ENCODE results near the gene KRTCAP2.
"Not testable (repeated sequence)": the region's sequence is repeated elsewhere in the genome, so short reads cannot be mapped to it uniquely, and the experiment has no call there.

KRTCAP2 gene

DNA sequence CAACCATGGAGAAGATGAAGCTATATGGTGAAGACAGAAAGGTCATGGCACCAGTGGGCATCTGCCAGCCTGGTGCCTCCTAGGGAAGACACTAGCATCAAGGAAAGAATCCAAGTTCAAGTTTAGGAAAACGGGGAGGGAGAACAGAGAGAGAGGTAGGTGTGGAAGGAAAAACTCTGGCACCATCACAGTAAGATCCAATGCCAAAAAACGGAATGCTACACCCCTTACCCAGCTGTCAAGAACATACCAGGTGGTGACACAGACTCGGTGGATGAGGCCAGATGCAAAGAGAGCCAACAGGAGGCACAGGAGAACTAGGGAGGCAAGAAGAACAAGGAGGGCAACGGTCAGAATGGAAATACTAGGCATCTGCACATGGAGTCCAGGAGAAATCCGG, 3.6 kb downstream of the KRTCAP2 start:
- no peak for DNase-seq (ENCODE audit: low read depth, low spot score)
- POLR2A ChIA-PET: no interaction called here

DNA sequence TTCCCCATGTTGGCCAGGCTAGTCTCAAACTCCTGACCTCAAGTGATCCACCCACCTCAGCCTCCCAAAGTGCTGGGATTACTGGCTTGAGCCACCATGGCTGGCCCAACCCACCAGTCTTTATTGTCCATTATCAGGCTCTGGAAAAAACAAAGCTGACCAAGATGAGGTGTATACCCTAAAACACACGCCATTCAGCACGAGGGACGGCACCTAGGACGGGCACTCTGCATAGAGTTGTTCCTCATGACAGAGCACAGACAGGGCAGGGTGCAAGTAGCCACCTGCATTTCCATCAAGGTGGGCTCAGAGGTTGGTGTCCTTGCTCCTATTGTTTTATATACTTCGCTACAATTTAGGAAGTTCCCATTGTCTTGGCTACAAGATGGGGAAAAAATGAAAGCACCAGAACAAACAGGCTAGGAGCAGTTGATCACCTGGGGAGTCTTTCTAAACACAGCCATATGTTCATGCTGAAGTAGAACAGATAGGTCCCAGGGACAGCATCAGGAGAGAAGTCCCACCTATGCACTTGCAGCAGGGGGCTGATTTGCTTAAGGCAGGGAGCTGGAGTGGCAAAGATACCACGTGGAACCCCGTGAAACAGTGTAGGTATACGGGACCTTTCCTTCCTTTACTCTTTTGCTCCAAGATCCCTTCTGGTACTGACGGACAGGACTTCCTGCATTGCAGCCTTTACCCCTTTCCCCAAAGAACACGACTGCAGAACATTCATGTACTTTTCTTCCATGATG, 4.5 kb downstream of the KRTCAP2 start:
- H3K4me3 ChIP-seq (ENCODE audit: low read depth, low read length): no peak overlapping the region
- CTCF ChIA-PET: interaction anchor here (0.6 to 14.6 kb wide), 25 partner anchors 9 to 523 kb away, joined by 3 to 457 read pairs (median 6); partner anchors contain the start of gene DPM3
- TF ChIP-seq, protein P1, sequence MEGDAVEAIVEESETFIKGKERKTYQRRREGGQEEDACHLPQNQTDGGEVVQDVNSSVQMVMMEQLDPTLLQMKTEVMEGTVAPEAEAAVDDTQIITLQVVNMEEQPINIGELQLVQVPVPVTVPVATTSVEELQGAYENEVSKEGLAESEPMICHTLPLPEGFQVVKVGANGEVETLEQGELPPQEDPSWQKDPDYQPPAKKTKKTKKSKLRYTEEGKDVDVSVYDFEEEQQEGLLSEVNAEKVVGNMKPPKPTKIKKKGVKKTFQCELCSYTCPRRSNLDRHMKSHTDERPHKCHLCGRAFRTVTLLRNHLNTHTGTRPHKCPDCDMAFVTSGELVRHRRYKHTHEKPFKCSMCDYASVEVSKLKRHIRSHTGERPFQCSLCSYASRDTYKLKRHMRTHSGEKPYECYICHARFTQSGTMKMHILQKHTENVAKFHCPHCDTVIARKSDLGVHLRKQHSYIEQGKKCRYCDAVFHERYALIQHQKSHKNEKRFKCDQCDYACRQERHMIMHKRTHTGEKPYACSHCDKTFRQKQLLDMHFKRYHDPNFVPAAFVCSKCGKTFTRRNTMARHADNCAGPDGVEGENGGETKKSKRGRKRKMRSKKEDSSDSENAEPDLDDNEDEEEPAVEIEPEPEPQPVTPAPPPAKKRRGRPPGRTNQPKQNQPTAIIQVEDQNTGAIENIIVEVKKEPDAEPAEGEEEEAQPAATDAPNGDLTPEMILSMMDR (IDR thresholded peaks at IDR 0.05; ENCODE audit: insufficient read depth, low read length, missing control alignments): no peak
- DNase-seq (ENCODE audit: low read depth, low spot score): no peak
- POLR2A ChIA-PET: interaction anchor here (1.0 to 1.6 kb wide), 2 partner anchors 71 to 77 kb away, joined by 4 to 6 read pairs; no protein-coding TSS in a partner anchor

More for the DNA sequence above, 3.6 kb downstream of the KRTCAP2 start:
- TF ChIP-seq, protein P1 (IDR thresholded peaks at IDR 0.05; ENCODE audit: insufficient read depth, low read length, missing control alignments): no peak
- CTCF ChIA-PET: interaction anchor here (1.1 to 14.6 kb wide), 9 partner anchors 11 to 118 kb away, joined by 3 to 457 read pairs (median 12); partner anchors contain the start of gene ADAM15
- no peak overlapping the region for H3K4me3 ChIP-seq (ENCODE audit: low read depth, low read length)

DNA sequence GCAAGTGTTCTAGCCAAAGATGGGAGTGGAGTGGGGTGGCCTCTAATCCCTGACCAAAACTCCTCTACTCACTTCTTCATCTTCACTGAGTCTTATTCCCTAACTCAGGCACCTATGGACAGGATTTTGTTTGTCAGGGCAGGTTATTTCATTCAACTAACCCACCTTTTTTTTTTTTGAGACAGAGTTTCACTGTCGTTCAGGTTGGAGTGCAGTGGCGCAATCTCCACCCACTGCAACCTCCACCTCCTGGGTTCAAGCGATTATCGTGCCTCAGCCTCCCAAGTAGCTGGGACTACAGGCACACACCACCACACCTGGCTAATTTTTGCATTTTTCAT, 5.0 kb downstream of the KRTCAP2 start:
- DNase-seq (ENCODE audit: low read depth, low spot score); H3K4me3 ChIP-seq (ENCODE audit: low read depth, low read length): not testable (repeated sequence)
- POLR2A ChIA-PET: interaction anchor here (1.0 to 1.6 kb wide), 2 partner anchors 70 to 76 kb away, joined by 4 to 6 read pairs; no protein-coding TSS in a partner anchor
- CTCF ChIA-PET: interaction anchor here (0.7 to 14.6 kb wide), 24 partner anchors 9 to 523 kb away, joined by 3 to 457 read pairs (median 6); partner anchors contain the start of gene DPM3

DNA sequence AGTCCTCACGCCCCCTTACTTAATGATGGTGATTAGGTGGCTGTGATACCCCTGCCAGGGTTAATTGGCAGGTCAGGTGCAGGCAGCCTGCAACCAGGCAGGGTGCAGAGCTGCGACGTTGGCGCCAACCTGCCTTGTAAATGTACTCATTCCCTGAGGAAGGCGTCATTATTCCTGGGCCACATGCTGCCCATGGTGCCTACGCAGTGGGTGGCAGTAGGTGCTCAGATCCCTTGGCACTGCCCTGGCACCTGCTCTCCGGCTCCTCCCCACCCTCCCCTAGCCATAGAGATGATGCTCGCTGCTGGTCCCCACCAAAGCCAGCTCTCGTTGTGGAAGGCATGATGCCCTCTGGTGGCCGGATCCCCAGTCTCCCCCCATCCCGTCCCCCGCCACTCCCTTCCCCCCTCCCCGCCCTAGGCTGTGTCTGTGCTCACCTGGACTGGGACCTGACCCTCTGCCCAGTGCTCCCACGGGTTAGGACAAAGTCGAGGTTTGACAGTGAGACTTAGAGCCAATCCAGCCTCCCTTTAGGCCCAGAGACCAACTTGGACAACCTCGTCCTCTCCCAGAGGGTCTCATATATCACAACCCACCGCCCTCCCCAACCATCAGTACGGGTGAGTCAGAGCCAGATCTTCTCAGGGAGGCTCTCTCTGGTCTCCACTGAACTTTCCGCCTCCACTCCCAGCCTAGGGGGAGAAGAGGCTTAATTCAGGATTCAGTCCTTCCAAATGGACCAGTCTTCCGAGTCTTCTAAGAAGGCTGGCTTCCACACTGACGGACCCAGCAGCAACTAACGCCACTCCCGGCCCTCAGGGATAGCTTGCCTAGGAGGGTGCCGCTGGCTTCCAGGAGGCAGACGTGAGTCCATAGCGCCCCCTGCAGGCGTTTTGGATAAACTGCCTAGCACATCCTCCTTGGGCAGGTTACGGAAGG, 5.7 kb downstream of the KRTCAP2 start:
- TF ChIP-seq, protein P1 (IDR thresholded peaks at IDR 0.05; ENCODE audit: insufficient read depth, low read length, missing control alignments): peak; percentile 87
- ChIA-PET POLR2A (interaction anchor here (0.5 to 1.6 kb wide), 3 partner anchors 70 to 139 kb away, joined by 4 to 6 read pairs (median 4); no protein-coding TSS in a partner anchor), CTCF (interaction anchor here (0.6 to 14.6 kb wide), 27 partner anchors 7 to 1332 kb away, joined by 3 to 457 read pairs (median 6); partner anchors contain the start of gene DPM3)
- H3K4me3 ChIP-seq (ENCODE audit: low read depth, low read length): no peak overlapping the region
- no peak for DNase-seq (ENCODE audit: low read depth, low spot score)

DNA sequence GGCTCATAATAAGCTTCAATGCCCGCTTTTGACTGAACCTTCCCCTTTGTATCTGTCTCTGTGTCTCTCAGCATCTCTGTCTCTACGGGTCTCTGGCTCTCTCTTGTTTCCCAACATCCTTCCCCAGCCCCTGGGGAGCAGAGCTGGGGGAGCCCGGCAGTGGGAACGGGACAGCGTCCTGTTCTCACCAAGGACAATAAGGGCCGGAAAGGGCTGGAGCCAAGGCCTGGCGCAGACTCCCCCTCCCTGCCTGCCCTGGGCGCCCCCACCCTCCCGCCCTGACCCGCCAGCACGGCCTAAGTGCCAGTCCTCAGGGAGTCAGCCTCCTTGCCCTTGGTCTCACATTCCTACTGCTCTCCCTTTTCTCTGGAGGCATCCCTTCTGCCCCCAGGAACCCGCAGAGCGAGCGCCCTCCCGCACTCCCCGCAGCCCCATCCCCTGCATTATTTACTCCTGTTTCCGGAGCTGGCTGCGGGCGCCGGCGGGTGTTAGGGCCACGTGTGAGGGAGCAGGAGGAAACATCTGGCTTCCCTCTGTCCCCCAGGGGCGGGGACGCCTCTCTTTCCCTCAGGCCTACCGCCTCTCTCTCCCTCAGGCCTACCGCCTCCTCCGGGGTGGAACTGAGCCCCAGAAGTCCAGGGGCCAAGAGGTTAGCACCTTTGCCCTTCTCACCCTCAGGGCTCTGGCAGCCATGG, 6.5 kb downstream of the KRTCAP2 start:
- CTCF ChIA-PET: interaction anchor here (0.6 to 14.6 kb wide), 26 partner anchors 8 to 1333 kb away, joined by 3 to 457 read pairs (median 4); partner anchors contain the start of gene DPM3
- no peak overlapping the region for H3K4me3 ChIP-seq (ENCODE audit: low read depth, low read length)
- POLR2A ChIA-PET: no interaction called here
- no peak for DNase-seq (ENCODE audit: low read depth, low spot score)
- TF ChIP-seq, protein P1 (IDR thresholded peaks at IDR 0.05; ENCODE audit: insufficient read depth, low read length, missing control alignments): no peak

DNA sequence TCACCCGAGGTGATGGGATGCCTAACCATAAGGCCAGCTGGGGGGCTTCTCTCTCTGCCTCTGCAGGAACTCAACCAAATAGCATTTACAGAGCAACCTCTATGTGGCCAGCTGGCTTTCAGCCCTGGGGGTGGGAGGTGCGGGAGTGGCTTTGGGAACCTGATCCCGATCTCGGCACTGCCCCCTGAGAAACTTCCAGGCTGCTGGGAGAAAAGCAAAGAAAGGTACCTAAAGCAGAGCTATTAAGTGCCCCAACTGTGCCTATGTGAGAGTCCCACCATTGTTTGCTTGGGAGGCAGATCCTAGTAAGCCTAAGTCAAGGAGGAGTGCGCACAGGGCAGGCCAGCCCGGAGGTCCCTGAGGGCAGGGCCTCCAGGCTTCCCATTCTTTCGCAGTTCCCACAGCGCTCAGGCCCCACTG, 7.0 kb downstream of the KRTCAP2 start:
- CTCF ChIA-PET: interaction anchor here (0.8 to 14.6 kb wide), 16 partner anchors 9 to 124 kb away, joined by 3 to 457 read pairs (median 6); no protein-coding TSS in a partner anchor
- no peak overlapping the region for H3K4me3 ChIP-seq (ENCODE audit: low read depth, low read length)
- DNase-seq (ENCODE audit: low read depth, low spot score): no peak
- TF ChIP-seq, protein P1 (IDR thresholded peaks at IDR 0.05; ENCODE audit: insufficient read depth, low read length, missing control alignments): no peak
- POLR2A ChIA-PET: no interaction called here

DNA sequence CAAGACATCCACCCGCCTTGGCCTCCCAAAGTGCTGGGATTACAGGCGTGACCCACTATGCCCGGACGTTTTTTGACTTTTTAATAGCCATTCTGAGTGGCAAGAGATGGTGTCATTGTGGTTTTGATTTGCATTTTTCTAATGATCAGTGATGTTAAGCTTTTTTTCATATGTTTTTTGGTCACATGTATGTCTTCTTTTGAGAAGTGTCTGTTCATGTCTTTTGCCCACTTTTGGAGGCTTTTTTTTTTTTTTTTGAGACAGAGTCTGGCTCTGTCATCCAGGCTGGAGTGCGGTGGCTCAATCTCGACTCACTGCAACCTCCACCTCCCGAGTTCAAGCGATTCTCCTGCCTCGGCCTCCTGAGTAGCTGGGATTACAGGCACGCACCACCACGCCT, 8.5 kb downstream of the KRTCAP2 start:
- CTCF ChIA-PET: interaction anchor here (10.4 to 14.6 kb wide), 2 partner anchors 67 to 74 kb away, joined by 168 to 457 read pairs; no protein-coding TSS in a partner anchor
- DNase-seq (ENCODE audit: low read depth, low spot score); POLR2A ChIA-PET; H3K4me3 ChIP-seq (ENCODE audit: low read depth, low read length): not testable (repeated sequence)

DNA sequence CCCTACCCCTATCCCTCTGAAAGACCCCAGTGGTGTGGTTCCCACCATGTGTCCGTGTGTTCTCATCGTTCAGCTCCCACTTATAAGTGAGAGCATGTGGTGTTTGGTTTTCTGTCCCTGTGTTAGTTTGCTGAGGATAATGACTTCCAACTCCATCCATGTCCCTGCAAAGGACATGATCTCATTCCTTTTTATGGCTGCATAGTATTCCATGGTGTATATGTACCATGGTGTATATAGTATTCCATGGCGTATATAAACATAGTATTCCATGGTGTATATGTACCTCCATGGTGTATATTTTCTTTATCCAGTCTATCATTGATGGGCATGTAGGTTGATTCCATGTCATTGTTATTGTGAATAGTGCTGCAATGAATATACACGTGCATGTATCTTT, 9.3 kb downstream of the KRTCAP2 start:
- CTCF ChIA-PET: interaction anchor here (0.8 to 14.6 kb wide), 5 partner anchors 9 to 77 kb away, joined by 3 to 457 read pairs (median 5); partner anchors contain the start of gene KRTCAP2
- H3K4me3 ChIP-seq (ENCODE audit: low read depth, low read length); DNase-seq (ENCODE audit: low read depth, low spot score); POLR2A ChIA-PET: not testable (repeated sequence)

DNA sequence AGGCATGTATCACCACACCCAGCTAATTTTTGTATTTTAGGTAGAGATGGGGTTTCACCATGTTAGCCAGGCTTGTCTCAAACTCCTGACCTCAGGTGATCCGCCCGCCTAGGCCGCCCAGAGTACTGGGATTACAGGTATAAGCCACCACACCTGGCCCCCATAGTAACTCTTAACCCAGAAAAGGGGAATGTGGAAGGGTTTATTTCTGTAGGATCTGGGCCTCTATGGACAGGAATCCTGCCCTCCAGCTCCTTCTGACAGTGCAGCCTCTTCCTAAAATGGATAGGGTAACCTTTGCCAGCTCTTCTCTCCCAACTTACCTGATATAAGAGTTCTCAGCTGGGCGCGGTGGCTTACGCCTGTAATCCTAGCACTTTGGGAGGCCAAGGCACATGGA, 10.5 kb downstream of the KRTCAP2 start:
- POLR2A ChIA-PET; H3K4me3 ChIP-seq (ENCODE audit: low read depth, low read length); DNase-seq (ENCODE audit: low read depth, low spot score): not testable (repeated sequence)
- CTCF ChIA-PET: interaction anchor here (1.0 to 14.6 kb wide), 5 partner anchors 10 to 72 kb away, joined by 4 to 457 read pairs (median 5); partner anchors contain the start of gene KRTCAP2
